NCI-H748 (cell line): ENCODE results near the gene UBALD2.

Source experiments
- DNase-seq: peaks from one replicate; lab custom pipeline; 2025; ENCODE audit not compliant: unreplicated experiment; lab: John Stamatoyannopoulos, UW

The UBALD2 gene

GRCh38 chr17:76317535-76317934, 52.4 kb downstream of the UBALD2 start:
- no peak for DNase-seq

GRCh38 chr17:76318586-76318985, 53.4 kb downstream of the UBALD2 start:
- no peak for DNase-seq
